Measurements from ENCODE around the gene COLEC11.
"Not testable (repeated sequence)": the region's sequence is repeated elsewhere in the genome, so short reads cannot be mapped to it uniquely, and the experiment has no call there.

COLEC11 gene

GRCh38 chr2:3611589-3611988, 16.7 kb downstream of the COLEC11 start:
- Histone ChIP-seq H3K27ac (ENCODE audit: low read length, poor library complexity, severe bottlenecking) (no peak overlapping the region), H3K4ac (ENCODE audit: low read depth in 1 of 2, low read length in 2 of 2) (no peak overlapping the region), H3K4me1 (ENCODE audit: control insufficient read depth, insufficient read depth, low read depth, low read length) (no peaks in the 10 kb centered on the region), H3K9me3 (ENCODE audit: control insufficient read depth, low read length) (no peaks in the 10 kb centered on the region), H2AK5ac (ENCODE audit: low read length, severe bottlenecking) (no peak overlapping the region), H3K9ac (ENCODE audit: low read length) (no peak overlapping the region), H2AFZ (ENCODE audit: low read depth, low read length) (no peak overlapping the region), H3K79me1 (replicated peaks; ENCODE audit: low read length, poor library complexity, severe bottlenecking) (no peaks in the 10 kb centered on the region), H3K4me2 (ENCODE audit: low read length, poor library complexity, severe bottlenecking) (no peak overlapping the region), H2BK12ac (ENCODE audit: low read length in 2 of 2) (no peak overlapping the region), H2BK5ac (ENCODE audit: low read depth, low read length, poor library complexity, severe bottlenecking) (no peak overlapping the region), H4K8ac (ENCODE audit: low read length) (no peak overlapping the region), H3K27me3 (ENCODE audit: control insufficient read depth in 1 of 2, insufficient read depth in 1 of 2, low read length in 2 of 2) (peaks cover 0 to 15% of the 10 kb centered on the region in 2 experiments), H2BK15ac (ENCODE audit: low read depth, poor library complexity, severe bottlenecking) (no peak overlapping the region), H3K23ac (ENCODE audit: low read length in 2 of 2) (no peak overlapping the region), H3K14ac (ENCODE audit: low read length in 2 of 2) (no peak overlapping the region), H2BK120ac (ENCODE audit: low read depth, low read length) (no peak overlapping the region), H3K4me3 (ENCODE audit: insufficient read depth in 1 of 2, low read depth in 1 of 2, low read length in 2 of 2) (no peak overlapping the region), H3K36me3 (ENCODE audit: control insufficient read depth in 1 of 2, insufficient read depth in 2 of 2, low read depth in 1 of 2, low read length in 2 of 2) (no peaks in the 10 kb centered on the region), H3K18ac (ENCODE audit: low read depth in 1 of 2, low read length in 2 of 2) (no peak overlapping the region), H4K91ac (ENCODE audit: low read length) (no peak overlapping the region)
- no peak for DNase-seq
- 92% methylated on average over 5 of the region's 11 CpGs for WGBS

GRCh38 chr2:3612639-3613523, 18.0 kb downstream of the COLEC11 start:
- peak overlapping the region in 1 of 2 experiments; percentile 12 for H3K18ac ChIP-seq (ENCODE audit: low read depth in 1 of 2, low read length in 2 of 2)
- H3K4me2 ChIP-seq (ENCODE audit: low read length, poor library complexity, severe bottlenecking) = no peak overlapping the region
- WGBS = 91% methylated on average over 27 of the region's 29 CpGs
- no peak overlapping the region for H2BK5ac ChIP-seq (ENCODE audit: low read depth, low read length, poor library complexity, severe bottlenecking)
- H4K8ac ChIP-seq (ENCODE audit: low read length) = no peak overlapping the region
- no peak overlapping the region for H2AFZ ChIP-seq (ENCODE audit: low read depth, low read length)
- H3K27me3 ChIP-seq (ENCODE audit: control insufficient read depth in 1 of 2, insufficient read depth in 1 of 2, low read length in 2 of 2) = peaks cover 0 to 15% of the 10 kb centered on the region in 2 experiments
- no peak overlapping the region for H3K4ac ChIP-seq (ENCODE audit: low read depth in 1 of 2, low read length in 2 of 2)
- H2BK12ac ChIP-seq (ENCODE audit: low read length in 2 of 2) = no peak overlapping the region
- H3K9ac ChIP-seq (ENCODE audit: low read length) = no peak overlapping the region
- peak overlapping the region; percentile 80 for H2BK15ac ChIP-seq (ENCODE audit: low read depth, poor library complexity, severe bottlenecking)
- H3K14ac ChIP-seq (ENCODE audit: low read length in 2 of 2) = no peak overlapping the region
- DNase-seq = no peak
- no peaks in the 10 kb centered on the region for H3K36me3 ChIP-seq (ENCODE audit: control insufficient read depth in 1 of 2, insufficient read depth in 2 of 2, low read depth in 1 of 2, low read length in 2 of 2)
- H3K4me1 ChIP-seq (ENCODE audit: control insufficient read depth, insufficient read depth, low read depth, low read length) = no peaks in the 10 kb centered on the region
- H3K79me1 ChIP-seq (replicated peaks; ENCODE audit: low read length, poor library complexity, severe bottlenecking) = no peaks in the 10 kb centered on the region
- no peak overlapping the region for H3K23ac ChIP-seq (ENCODE audit: low read length in 2 of 2)
- no peak overlapping the region for H2AK5ac ChIP-seq (ENCODE audit: low read length, severe bottlenecking)
- H3K27ac ChIP-seq (ENCODE audit: low read length, poor library complexity, severe bottlenecking) = no peak overlapping the region
- H4K91ac ChIP-seq (ENCODE audit: low read length) = peak overlapping the region; percentile 6
- no peaks in the 10 kb centered on the region for H3K9me3 ChIP-seq (ENCODE audit: control insufficient read depth, low read length)
- no peak overlapping the region for H2BK120ac ChIP-seq (ENCODE audit: low read depth, low read length)
- no peak overlapping the region for H3K4me3 ChIP-seq (ENCODE audit: insufficient read depth in 1 of 2, low read depth in 1 of 2, low read length in 2 of 2)

GRCh38 chr2:3613524-3613905, 18.6 kb downstream of the COLEC11 start:
- WGBS = 94% methylated on average over 11 of the region's 12 CpGs
- no peaks in the 10 kb centered on the region for H3K36me3 ChIP-seq (ENCODE audit: control insufficient read depth in 1 of 2, insufficient read depth in 2 of 2, low read depth in 1 of 2, low read length in 2 of 2)
- no peak overlapping the region for H4K8ac ChIP-seq (ENCODE audit: low read length)
- H3K9ac ChIP-seq (ENCODE audit: low read length) = no peak overlapping the region
- H3K4me2 ChIP-seq (ENCODE audit: low read length, poor library complexity, severe bottlenecking) = no peak overlapping the region
- H4K91ac ChIP-seq (ENCODE audit: low read length) = no peak overlapping the region
- H3K4me3 ChIP-seq (ENCODE audit: insufficient read depth in 1 of 2, low read depth in 1 of 2, low read length in 2 of 2) = no peak overlapping the region
- H3K23ac ChIP-seq (ENCODE audit: low read length in 2 of 2) = no peak overlapping the region
- no peak overlapping the region for H3K27ac ChIP-seq (ENCODE audit: low read length, poor library complexity, severe bottlenecking)
- no peak overlapping the region for H3K14ac ChIP-seq (ENCODE audit: low read length in 2 of 2)
- H2AFZ ChIP-seq (ENCODE audit: low read depth, low read length) = no peak overlapping the region
- no peak overlapping the region for H3K4ac ChIP-seq (ENCODE audit: low read depth in 1 of 2, low read length in 2 of 2)
- H2BK15ac ChIP-seq (ENCODE audit: low read depth, poor library complexity, severe bottlenecking) = no peak overlapping the region
- H2BK120ac ChIP-seq (ENCODE audit: low read depth, low read length) = no peak overlapping the region
- no peak overlapping the region for H2AK5ac ChIP-seq (ENCODE audit: low read length, severe bottlenecking)
- no peak for DNase-seq
- H3K4me1 ChIP-seq (ENCODE audit: control insufficient read depth, insufficient read depth, low read depth, low read length) = no peaks in the 10 kb centered on the region
- H3K9me3 ChIP-seq (ENCODE audit: control insufficient read depth, low read length) = no peaks in the 10 kb centered on the region
- H2BK12ac ChIP-seq (ENCODE audit: low read length in 2 of 2) = no peak overlapping the region
- peaks cover 0 to 14% of the 10 kb centered on the region in 2 experiments for H3K27me3 ChIP-seq (ENCODE audit: control insufficient read depth in 1 of 2, insufficient read depth in 1 of 2, low read length in 2 of 2)
- no peaks in the 10 kb centered on the region for H3K79me1 ChIP-seq (replicated peaks; ENCODE audit: low read length, poor library complexity, severe bottlenecking)
- H3K18ac ChIP-seq (ENCODE audit: low read depth in 1 of 2, low read length in 2 of 2) = no peak overlapping the region
- H2BK5ac ChIP-seq (ENCODE audit: low read depth, low read length, poor library complexity, severe bottlenecking) = no peak overlapping the region

- not testable (repeated sequence) for H2BK15ac ChIP-seq (ENCODE audit: low read depth, poor library complexity, severe bottlenecking); H3K14ac ChIP-seq (ENCODE audit: low read length in 2 of 2); H2AFZ ChIP-seq (ENCODE audit: low read depth, low read length); H3K9ac ChIP-seq (ENCODE audit: low read length); H2BK12ac ChIP-seq (ENCODE audit: low read length in 2 of 2); H3K4me3 ChIP-seq (ENCODE audit: insufficient read depth in 1 of 2, low read depth in 1 of 2, low read length in 2 of 2); H3K79me1 ChIP-seq (replicated peaks; ENCODE audit: low read length, poor library complexity, severe bottlenecking); H3K9me3 ChIP-seq (ENCODE audit: control insufficient read depth, low read length); H4K91ac ChIP-seq (ENCODE audit: low read length); H4K8ac ChIP-seq (ENCODE audit: low read length); DNase-seq; H3K23ac ChIP-seq (ENCODE audit: low read length in 2 of 2); H3K4me2 ChIP-seq (ENCODE audit: low read length, poor library complexity, severe bottlenecking); H2BK5ac ChIP-seq (ENCODE audit: low read depth, low read length, poor library complexity, severe bottlenecking); H3K4ac ChIP-seq (ENCODE audit: low read depth in 1 of 2, low read length in 2 of 2); H3K27ac ChIP-seq (ENCODE audit: low read length, poor library complexity, severe bottlenecking); H3K4me1 ChIP-seq (ENCODE audit: control insufficient read depth, insufficient read depth, low read depth, low read length); H3K27me3 ChIP-seq (ENCODE audit: control insufficient read depth in 1 of 2, insufficient read depth in 1 of 2, low read length in 2 of 2); H3K18ac ChIP-seq (ENCODE audit: low read depth in 1 of 2, low read length in 2 of 2); H2AK5ac ChIP-seq (ENCODE audit: low read length, severe bottlenecking); H3K36me3 ChIP-seq (ENCODE audit: control insufficient read depth in 1 of 2, insufficient read depth in 2 of 2, low read depth in 1 of 2, low read length in 2 of 2); H2BK120ac ChIP-seq (ENCODE audit: low read depth, low read length)
- 47% methylated on average over 2 of the region's 2 CpGs for WGBS
Observed at GRCh38 chr2:3614743-3615142, 19.8 kb downstream of the COLEC11 start.
